Activated CD4-positive, alpha-beta T cell treated with anti-CD3 and anti-CD28 coated beads for 24 hours (primary cell): Measurements from ENCODE around the gene ADH7.

ENCODE experiments used
- DNase-seq, 2 donors: peaks; one replicate each; pipeline ENCODE4 v3.0.0-alpha.2; 2020; ENCODE audit warnings: low read depth in 2 of 2

ADH7 gene

GRCh38 chr4:99435154-99435553, at the start of gene ADH7:
Gene ADH7, minus strand, starts transcription at chr4:99435342. Its CDS starts 109 bp downstream, at chr4:99435233.
- no peak for DNase-seq

GRCh38 chr4:99483636-99484035, 48.5 kb upstream of the ADH7 start:
- no peak for DNase-seq

GRCh38 chr4:99473131-99473530, 38.0 kb upstream of the ADH7 start:
- no peak for DNase-seq

- no peak for DNase-seq
Measured at GRCh38 chr4:99471896-99472295, 36.8 kb upstream of the ADH7 start.

GRCh38 chr4:99471349-99471748, 36.2 kb upstream of the ADH7 start:
- no peak for DNase-seq

GRCh38 chr4:99468889-99469288, 33.7 kb upstream of the ADH7 start:
- DNase-seq: no peak

GRCh38 chr4:99467887-99468286, 32.7 kb upstream of the ADH7 start:
- DNase-seq: no peak

- DNase-seq: no peak
Measured at GRCh38 chr4:99463566-99463965, 28.4 kb upstream of the ADH7 start.

- DNase-seq: peak; percentile 9 to 31
Measured at GRCh38 chr4:99462875-99463464, 27.8 kb upstream of the ADH7 start.

- DNase-seq: no peak
Measured at GRCh38 chr4:99461623-99462401, 26.7 kb upstream of the ADH7 start.

GRCh38 chr4:99459546-99460042, 24.5 kb upstream of the ADH7 start:
- no peak for DNase-seq

GRCh38 chr4:99458911-99459447, 23.8 kb upstream of the ADH7 start:
- DNase-seq: no peak

- no peak for DNase-seq
Measured at GRCh38 chr4:99457676-99458075, 22.5 kb upstream of the ADH7 start.

- no peak for DNase-seq
Measured at GRCh38 chr4:99457270-99457669, 22.1 kb upstream of the ADH7 start.

GRCh38 chr4:99447513-99447912, 12.4 kb upstream of the ADH7 start:
- no peak for DNase-seq

- DNase-seq: no peak
Measured at GRCh38 chr4:99447079-99447478, 11.9 kb upstream of the ADH7 start.

GRCh38 chr4:99438405-99438780, 3.3 kb upstream of the ADH7 start:
- DNase-seq: no peak

- DNase-seq: no peak
Measured at GRCh38 chr4:99437723-99438404, 2.7 kb upstream of the ADH7 start.

- DNase-seq: no peak
Measured at GRCh38 chr4:99436976-99437722, 2.0 kb upstream of the ADH7 start.

- DNase-seq: no peak
Measured at GRCh38 chr4:99436462-99436861, 1.3 kb upstream of the ADH7 start.

GRCh38 chr4:99430106-99430505, 5.0 kb downstream of the ADH7 start:
- DNase-seq: no peak

- DNase-seq: no peak
Measured at GRCh38 chr4:99417125-99417524, 18.0 kb downstream of the ADH7 start.
